ENCODE data around the gene ATCAY. TPM values are rescaled to one million over a fixed set of nuclear protein-coding genes. Genes with fewer than 3 reads are reported as not detected.

The ATCAY gene
- polyA plus RNA-seq, 2 of the 4 experiments (the other 2 are of a cell fraction): 0.06 TPM; not detected in 1

GRCh38 chr19:3970808-3971598 is 90.5 kb downstream of the ATCAY start, which contains the start of gene DAPK3 (continued):
- no peak for TF ChIP-seq FOXS1 (CRISPR knock-in tag; IDR thresholded peaks at IDR 0.05)
- TF ChIP-seq FOSB (CRISPR knock-in tag; IDR thresholded peaks at IDR 0.05): peak; percentile 87; the same call in 1 of the 2 replicates
- no peak for TF ChIP-seq HEYL (CRISPR knock-in tag; IDR thresholded peaks at IDR 0.05)
- TF ChIP-seq POLR2AphosphoS2 (conservative IDR thresholded peaks at IDR 0.05; ENCODE audit: low read length): peak; percentile 99
- TF ChIP-seq RNF2 (IDR thresholded peaks at IDR 0.05; ENCODE audit: borderline replicate concordance, low read depth): no peak
- TF ChIP-seq, protein P1, sequence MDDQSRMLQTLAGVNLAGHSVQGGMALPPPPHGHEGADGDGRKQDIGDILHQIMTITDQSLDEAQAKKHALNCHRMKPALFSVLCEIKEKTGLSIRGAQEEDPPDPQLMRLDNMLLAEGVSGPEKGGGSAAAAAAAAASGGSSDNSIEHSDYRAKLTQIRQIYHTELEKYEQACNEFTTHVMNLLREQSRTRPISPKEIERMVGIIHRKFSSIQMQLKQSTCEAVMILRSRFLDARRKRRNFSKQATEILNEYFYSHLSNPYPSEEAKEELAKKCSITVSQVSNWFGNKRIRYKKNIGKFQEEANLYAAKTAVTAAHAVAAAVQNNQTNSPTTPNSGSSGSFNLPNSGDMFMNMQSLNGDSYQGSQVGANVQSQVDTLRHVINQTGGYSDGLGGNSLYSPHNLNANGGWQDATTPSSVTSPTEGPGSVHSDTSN (IDR thresholded peaks at IDR 0.05): peak; percentile 93
- no peak for TF ChIP-seq ZC3H11A (IDR thresholded peaks at IDR 0.05)
- TF ChIP-seq USF2 (IDR thresholded peaks at IDR 0.05): 0 out of 2 replicates have a peak, but pooled peaks have one; percentile 23
- TF ChIP-seq NR3C1 (IDR thresholded peaks at IDR 0.05): no peak
- no peak for TF ChIP-seq FOSL2 (IDR thresholded peaks at IDR 0.05)
- TF ChIP-seq FOSL2 (CRISPR knock-in tag; IDR thresholded peaks at IDR 0.05): 0 out of 2 replicates have a peak, but pooled peaks have one; percentile 5
- 0 out of 2 replicates have a peak, but pooled peaks have one; percentile 33 for TF ChIP-seq BHLHE40 (IDR thresholded peaks at IDR 0.05; ENCODE audit: low read depth, low read length)
- TF ChIP-seq, protein P2, sequence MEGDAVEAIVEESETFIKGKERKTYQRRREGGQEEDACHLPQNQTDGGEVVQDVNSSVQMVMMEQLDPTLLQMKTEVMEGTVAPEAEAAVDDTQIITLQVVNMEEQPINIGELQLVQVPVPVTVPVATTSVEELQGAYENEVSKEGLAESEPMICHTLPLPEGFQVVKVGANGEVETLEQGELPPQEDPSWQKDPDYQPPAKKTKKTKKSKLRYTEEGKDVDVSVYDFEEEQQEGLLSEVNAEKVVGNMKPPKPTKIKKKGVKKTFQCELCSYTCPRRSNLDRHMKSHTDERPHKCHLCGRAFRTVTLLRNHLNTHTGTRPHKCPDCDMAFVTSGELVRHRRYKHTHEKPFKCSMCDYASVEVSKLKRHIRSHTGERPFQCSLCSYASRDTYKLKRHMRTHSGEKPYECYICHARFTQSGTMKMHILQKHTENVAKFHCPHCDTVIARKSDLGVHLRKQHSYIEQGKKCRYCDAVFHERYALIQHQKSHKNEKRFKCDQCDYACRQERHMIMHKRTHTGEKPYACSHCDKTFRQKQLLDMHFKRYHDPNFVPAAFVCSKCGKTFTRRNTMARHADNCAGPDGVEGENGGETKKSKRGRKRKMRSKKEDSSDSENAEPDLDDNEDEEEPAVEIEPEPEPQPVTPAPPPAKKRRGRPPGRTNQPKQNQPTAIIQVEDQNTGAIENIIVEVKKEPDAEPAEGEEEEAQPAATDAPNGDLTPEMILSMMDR (IDR thresholded peaks at IDR 0.05): no peak
- TF ChIP-seq SMC3 (IDR thresholded peaks at IDR 0.05): no peak
- peak; percentile 93 for TF ChIP-seq TFCP2L1 (CRISPR knock-in tag; IDR thresholded peaks at IDR 0.05)
- TF ChIP-seq PHF8 (IDR thresholded peaks at IDR 0.05; ENCODE audit: borderline replicate concordance, low read depth): peak; percentile 36; the same call in 1 of the 2 replicates
- TF ChIP-seq, protein P3, sequence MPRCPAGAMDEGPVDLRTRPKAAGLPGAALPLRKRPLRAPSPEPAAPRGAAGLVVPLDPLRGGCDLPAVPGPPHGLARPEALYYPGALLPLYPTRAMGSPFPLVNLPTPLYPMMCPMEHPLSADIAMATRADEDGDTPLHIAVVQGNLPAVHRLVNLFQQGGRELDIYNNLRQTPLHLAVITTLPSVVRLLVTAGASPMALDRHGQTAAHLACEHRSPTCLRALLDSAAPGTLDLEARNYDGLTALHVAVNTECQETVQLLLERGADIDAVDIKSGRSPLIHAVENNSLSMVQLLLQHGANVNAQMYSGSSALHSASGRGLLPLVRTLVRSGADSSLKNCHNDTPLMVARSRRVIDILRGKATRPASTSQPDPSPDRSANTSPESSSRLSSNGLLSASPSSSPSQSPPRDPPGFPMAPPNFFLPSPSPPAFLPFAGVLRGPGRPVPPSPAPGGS (IDR thresholded peaks at IDR 0.05): no peak
- TF ChIP-seq, protein P4, sequence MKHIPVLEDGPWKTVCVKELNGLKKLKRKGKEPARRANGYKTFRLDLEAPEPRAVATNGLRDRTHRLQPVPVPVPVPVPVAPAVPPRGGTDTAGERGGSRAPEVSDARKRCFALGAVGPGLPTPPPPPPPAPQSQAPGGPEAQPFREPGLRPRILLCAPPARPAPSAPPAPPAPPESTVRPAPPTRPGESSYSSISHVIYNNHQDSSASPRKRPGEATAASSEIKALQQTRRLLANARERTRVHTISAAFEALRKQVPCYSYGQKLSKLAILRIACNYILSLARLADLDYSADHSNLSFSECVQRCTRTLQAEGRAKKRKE (CRISPR knock-in tag; IDR thresholded peaks at IDR 0.05; ENCODE audit: low read depth): 0 out of 2 replicates have a peak, but pooled peaks have one; percentile 13
- TF ChIP-seq KDM5A (IDR thresholded peaks at IDR 0.05): no peak
- TF ChIP-seq EP300 (IDR thresholded peaks at IDR 0.05): no peak
- TF ChIP-seq TP53 (CRISPR knock-in tag; IDR thresholded peaks at IDR 0.05): 0 out of 2 replicates have a peak, but pooled peaks have one; percentile 9
- TF ChIP-seq, protein P5, sequence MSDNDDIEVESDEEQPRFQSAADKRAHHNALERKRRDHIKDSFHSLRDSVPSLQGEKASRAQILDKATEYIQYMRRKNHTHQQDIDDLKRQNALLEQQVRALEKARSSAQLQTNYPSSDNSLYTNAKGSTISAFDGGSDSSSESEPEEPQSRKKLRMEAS (IDR thresholded peaks at IDR 0.05): peak; percentile 55
- no peak for TF ChIP-seq CHD2 (IDR thresholded peaks at IDR 0.05; ENCODE audit: low read length, partially characterized antibody)
- no peak for TF ChIP-seq EHMT2 (IDR thresholded peaks at IDR 0.05; ENCODE audit: low read depth)
- peak; percentile 26 to 72; a peak in 4 of 5 replicates for TF ChIP-seq JUN (IDR thresholded peaks at IDR 0.05)
- no peak for TF ChIP-seq HOXB5 (CRISPR knock-in tag; IDR thresholded peaks at IDR 0.05)
- no peak for TF ChIP-seq NFE2L2 (conservative IDR thresholded peaks at IDR 0.05; ENCODE audit: low read length)
- TF ChIP-seq KDM1A (IDR thresholded peaks at IDR 0.05; ENCODE audit: low read depth): no peak
- no peak for TF ChIP-seq CBX2 (IDR thresholded peaks at IDR 0.05; ENCODE audit: borderline replicate concordance, low read depth)
- 0 out of 2 replicates have a peak, but pooled peaks have one; percentile 4 for TF ChIP-seq MAZ (IDR thresholded peaks at IDR 0.05; ENCODE audit: borderline replicate concordance, low read depth, low read length)
- TF ChIP-seq RARB (CRISPR knock-in tag; IDR thresholded peaks at IDR 0.05): peak; percentile 49; the same call in 1 of the 2 replicates
- no peak for TF ChIP-seq EHF (CRISPR knock-in tag; IDR thresholded peaks at IDR 0.05)
- 0 out of 2 replicates have a peak, but pooled peaks have one; percentile 46 for TF ChIP-seq HOXA7 (CRISPR knock-in tag; IDR thresholded peaks at IDR 0.05)
- no peak for TF ChIP-seq HOXB13 (CRISPR knock-in tag; IDR thresholded peaks at IDR 0.05; ENCODE audit: low read depth)
- no peak for TF ChIP-seq CBX8 (IDR thresholded peaks at IDR 0.05)
- no peak for TF ChIP-seq RFX5 (IDR thresholded peaks at IDR 0.05)
- TF ChIP-seq ELK1 (IDR thresholded peaks at IDR 0.05; ENCODE audit: low read depth, low read length): no peak

Measured in A549 (cell line).